ENCODE results near the gene IL1RAPL2.

The IL1RAPL2 gene

DNA sequence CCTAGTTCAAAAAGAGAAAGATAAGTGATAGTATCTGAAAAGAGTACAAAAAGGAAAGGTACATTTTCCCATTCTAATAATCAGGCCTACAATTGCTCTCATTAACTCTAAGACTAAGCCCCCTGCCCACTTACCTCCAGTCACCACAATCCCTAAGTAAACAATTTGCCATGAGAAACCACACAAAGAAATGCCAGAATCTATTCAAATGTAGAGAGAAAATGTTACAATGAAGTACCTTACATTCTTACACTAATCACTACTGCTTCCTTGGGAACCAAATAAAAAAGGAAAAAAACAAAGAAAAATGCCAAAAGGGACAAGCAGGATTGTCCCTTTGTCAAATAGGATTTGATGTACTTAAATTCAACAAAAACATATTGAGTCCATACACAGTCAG lies 1068.2 kb downstream of the IL1RAPL2 start:
- Histone ChIP-seq H2AFZ (ENCODE audit: low read depth, low read length, severe bottlenecking) (no peak overlapping the region), H3K9me2 (replicated peaks; ENCODE audit: insufficient read depth, low read length) (no peaks in the 10 kb centered on the region), H3K36me3 (ENCODE audit: low read length) (no peaks in the 10 kb centered on the region), H3K4me3 (ENCODE audit: insufficient read depth, low read length, poor library complexity, severe bottlenecking) (no peak overlapping the region), H3K27me3 (ENCODE audit: low read length) (no peaks in the 10 kb centered on the region), H3K4me2 (ENCODE audit: low read depth, low read length, poor library complexity, severe bottlenecking) (no peak overlapping the region), H3K9ac (ENCODE audit: low read length) (no peak overlapping the region), H3F3A (ENCODE audit: insufficient read depth) (no peaks in the 10 kb centered on the region), H3K79me2 (ENCODE audit: insufficient read depth, low read length) (no peaks in the 10 kb centered on the region), H3K9me3 (ENCODE audit: insufficient read depth, low read length) (no peaks in the 10 kb centered on the region), H3K27ac (ENCODE audit: low read depth, low read length) (no peak overlapping the region), H4K20me1 (ENCODE audit: low read depth, low read length) (no peaks in the 10 kb centered on the region)
- TF ChIP-seq, protein P1, sequence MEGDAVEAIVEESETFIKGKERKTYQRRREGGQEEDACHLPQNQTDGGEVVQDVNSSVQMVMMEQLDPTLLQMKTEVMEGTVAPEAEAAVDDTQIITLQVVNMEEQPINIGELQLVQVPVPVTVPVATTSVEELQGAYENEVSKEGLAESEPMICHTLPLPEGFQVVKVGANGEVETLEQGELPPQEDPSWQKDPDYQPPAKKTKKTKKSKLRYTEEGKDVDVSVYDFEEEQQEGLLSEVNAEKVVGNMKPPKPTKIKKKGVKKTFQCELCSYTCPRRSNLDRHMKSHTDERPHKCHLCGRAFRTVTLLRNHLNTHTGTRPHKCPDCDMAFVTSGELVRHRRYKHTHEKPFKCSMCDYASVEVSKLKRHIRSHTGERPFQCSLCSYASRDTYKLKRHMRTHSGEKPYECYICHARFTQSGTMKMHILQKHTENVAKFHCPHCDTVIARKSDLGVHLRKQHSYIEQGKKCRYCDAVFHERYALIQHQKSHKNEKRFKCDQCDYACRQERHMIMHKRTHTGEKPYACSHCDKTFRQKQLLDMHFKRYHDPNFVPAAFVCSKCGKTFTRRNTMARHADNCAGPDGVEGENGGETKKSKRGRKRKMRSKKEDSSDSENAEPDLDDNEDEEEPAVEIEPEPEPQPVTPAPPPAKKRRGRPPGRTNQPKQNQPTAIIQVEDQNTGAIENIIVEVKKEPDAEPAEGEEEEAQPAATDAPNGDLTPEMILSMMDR (IDR thresholded peaks at IDR 0.05; ENCODE audit: insufficient read depth, low read length, poor library complexity, severe bottlenecking), result no peak
- no peak for TF ChIP-seq EZH2phosphoT487 (conservative IDR thresholded peaks at IDR 0.05; ENCODE audit: low read length)

DNA sequence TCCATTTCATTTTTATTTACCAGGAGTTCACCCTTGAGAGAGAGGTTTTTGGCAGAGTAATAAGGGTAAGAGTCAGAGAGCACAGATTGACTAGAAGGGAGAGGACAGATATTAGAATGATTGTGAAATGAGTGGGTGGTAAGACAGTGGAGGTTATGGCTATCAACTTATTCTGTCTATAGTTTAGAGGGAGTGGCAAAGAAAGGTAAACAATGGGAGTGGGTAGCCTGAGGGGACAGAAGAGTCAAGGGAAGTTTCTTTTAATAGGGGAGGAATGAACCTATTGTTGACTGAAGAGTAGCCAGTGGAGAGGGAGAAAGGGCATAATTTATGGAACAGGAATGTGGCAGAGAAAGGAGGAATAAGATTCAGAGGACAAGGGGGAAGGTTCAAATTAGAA lies 1069.8 kb downstream of the IL1RAPL2 start:
- Histone ChIP-seq H3F3A (ENCODE audit: insufficient read depth) (no peaks in the 10 kb centered on the region), H3K27me3 (ENCODE audit: low read length) (no peaks in the 10 kb centered on the region), H3K27ac (ENCODE audit: low read depth, low read length) (no peak overlapping the region), H3K9ac (ENCODE audit: low read length) (no peak overlapping the region), H3K4me3 (ENCODE audit: insufficient read depth, low read length, poor library complexity, severe bottlenecking) (no peak overlapping the region), H4K20me1 (ENCODE audit: low read depth, low read length) (no peaks in the 10 kb centered on the region), H2AFZ (ENCODE audit: low read depth, low read length, severe bottlenecking) (no peak overlapping the region), H3K36me3 (ENCODE audit: low read length) (no peaks in the 10 kb centered on the region), H3K9me2 (replicated peaks; ENCODE audit: insufficient read depth, low read length) (no peaks in the 10 kb centered on the region), H3K79me2 (ENCODE audit: insufficient read depth, low read length) (no peaks in the 10 kb centered on the region), H3K4me2 (ENCODE audit: low read depth, low read length, poor library complexity, severe bottlenecking) (no peak overlapping the region), H3K9me3 (ENCODE audit: insufficient read depth, low read length) (no peaks in the 10 kb centered on the region)
- TF ChIP-seq, protein P1 (IDR thresholded peaks at IDR 0.05; ENCODE audit: insufficient read depth, low read length, poor library complexity, severe bottlenecking), result no peak
- no peak for TF ChIP-seq EZH2phosphoT487 (conservative IDR thresholded peaks at IDR 0.05; ENCODE audit: low read length)

DNA sequence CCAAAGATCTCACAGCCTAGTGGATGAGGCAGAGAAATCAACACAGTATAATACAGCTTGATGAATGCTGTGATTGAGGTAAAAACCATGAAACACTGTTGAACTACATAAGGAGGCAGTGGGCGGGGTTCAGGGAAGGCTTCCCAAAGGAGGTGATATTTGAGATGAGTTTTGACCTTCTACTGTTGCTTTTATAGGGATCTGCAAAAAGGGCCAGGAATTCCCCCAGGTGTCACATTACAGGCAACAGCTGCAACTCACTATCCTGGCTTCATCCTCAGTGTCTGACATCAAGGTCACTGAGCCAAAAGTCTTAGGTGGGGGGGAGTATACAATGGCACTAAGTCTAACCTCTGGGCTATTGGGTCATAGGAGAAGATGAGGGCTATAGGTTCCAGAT lies 1070.7 kb downstream of the IL1RAPL2 start:
- H3K9me3 ChIP-seq (ENCODE audit: insufficient read depth, low read length), result no peaks in the 10 kb centered on the region
- no peak overlapping the region for H3K27ac ChIP-seq (ENCODE audit: low read depth, low read length)
- TF ChIP-seq, protein P1 (IDR thresholded peaks at IDR 0.05; ENCODE audit: insufficient read depth, low read length, poor library complexity, severe bottlenecking), result no peak
- no peak for TF ChIP-seq EZH2phosphoT487 (conservative IDR thresholded peaks at IDR 0.05; ENCODE audit: low read length)
- no peaks in the 10 kb centered on the region for H3K79me2 ChIP-seq (ENCODE audit: insufficient read depth, low read length)
- no peaks in the 10 kb centered on the region for H3F3A ChIP-seq (ENCODE audit: insufficient read depth)
- H3K4me2 ChIP-seq (ENCODE audit: low read depth, low read length, poor library complexity, severe bottlenecking), result no peak overlapping the region
- H3K27me3 ChIP-seq (ENCODE audit: low read length), result no peaks in the 10 kb centered on the region
- no peaks in the 10 kb centered on the region for H3K36me3 ChIP-seq (ENCODE audit: low read length)
- H3K9me2 ChIP-seq (replicated peaks; ENCODE audit: insufficient read depth, low read length), result no peaks in the 10 kb centered on the region
- H2AFZ ChIP-seq (ENCODE audit: low read depth, low read length, severe bottlenecking), result no peak overlapping the region
- H3K9ac ChIP-seq (ENCODE audit: low read length), result no peak overlapping the region
- H4K20me1 ChIP-seq (ENCODE audit: low read depth, low read length), result no peaks in the 10 kb centered on the region
- H3K4me3 ChIP-seq (ENCODE audit: insufficient read depth, low read length, poor library complexity, severe bottlenecking), result no peak overlapping the region

Data from SU-DHL-6 (cell line).